SK-N-SH (cell line): ENCODE data around the gene NTSR2.

ENCODE experiments used
- CHD2 ChIP-seq: fragments of 150-350 bp; IDR thresholded peaks from 2 replicates; pipeline ENCODE4 v1.6.1; 2018; ENCODE audit warnings: low read length; ENCODE audit not compliant: partially characterized antibody
- EP300 ChIP-seq, 2 experiments: IDR thresholded peaks; 2 replicates each; pipeline versions ENCODE4 v1.4.0 to v1.6.1; 2012; ENCODE audit warnings: borderline replicate concordance in 1 of 2, low read depth in 1 of 2, low read length in 1 of 2
- EZH2phosphoT487 ChIP-seq: fragments of 200-600 bp; sonication (generic); IDR thresholded peaks from 2 replicates; pipeline ENCODE4 v1.6.1; 2017; ENCODE audit warnings: low read depth, mixed run types, mild to moderate bottlenecking, antibody characterized with exemption, moderate library complexity, borderline replicate concordance
- GABPA ChIP-seq: IDR thresholded peaks from 2 replicates; pipeline ENCODE4 v1.4.0; 2012; ENCODE audit warnings: low read depth, mild to moderate bottlenecking
- GATA2 ChIP-seq: sonication (generic); formaldehyde crosslinking; IDR thresholded peaks from 2 replicates; pipeline ENCODE4 v1.5.0; 2020; ENCODE audit warnings: mild to moderate bottlenecking, missing genetic modification reagents
- RAD21 ChIP-seq: IDR thresholded peaks from 2 replicates; pipeline ENCODE4 v1.6.1; 2012; ENCODE audit warnings: mild to moderate bottlenecking, low read length
- RCOR1 ChIP-seq: fragments of 150-350 bp; IDR thresholded peaks from 2 replicates; pipeline ENCODE4 v1.6.1; 2017; ENCODE audit warnings: antibody characterized with exemption, low read length
- RFX5 ChIP-seq: IDR thresholded peaks from 2 replicates; pipeline ENCODE4 v1.6.1; 2012; ENCODE audit warnings: mild to moderate bottlenecking, improper control_type of control experiment, low read length
- SMC3 ChIP-seq: IDR thresholded peaks from 2 replicates; pipeline ENCODE4 v1.6.1; 2012; ENCODE audit warnings: low read depth, low read length, improper control_type of control experiment
- TAF1 ChIP-seq: IDR thresholded peaks from 2 replicates; pipeline ENCODE4 v1.6.1; 2012; ENCODE audit warnings: low read depth, mild to moderate bottlenecking, low read length, moderate library complexity, borderline replicate concordance
- YY1 ChIP-seq: IDR thresholded peaks from 2 replicates; pipeline ENCODE4 v1.4.0; 2012; ENCODE audit warnings: low read depth, mild to moderate bottlenecking
- TF ChIP-seq, protein P1 (sequence below): fragments of 200-600 bp; sonication (generic); IDR thresholded peaks from 2 replicates; pipeline ENCODE4 v1.6.1; 2017; ENCODE audit warnings: antibody characterized with exemption, mild to moderate bottlenecking, moderate library complexity
- TF ChIP-seq, protein P2 (sequence below): fragments of 150-350 bp; IDR thresholded peaks from 2 replicates; pipeline ENCODE4 v1.6.1; 2016; ENCODE audit warnings: mild to moderate bottlenecking, low read depth, low read length
- TF ChIP-seq, protein P3 (sequence below): IDR thresholded peaks from 2 replicates; pipeline ENCODE4 v1.4.0; 2012; ENCODE audit warnings: low read depth

DNA sequence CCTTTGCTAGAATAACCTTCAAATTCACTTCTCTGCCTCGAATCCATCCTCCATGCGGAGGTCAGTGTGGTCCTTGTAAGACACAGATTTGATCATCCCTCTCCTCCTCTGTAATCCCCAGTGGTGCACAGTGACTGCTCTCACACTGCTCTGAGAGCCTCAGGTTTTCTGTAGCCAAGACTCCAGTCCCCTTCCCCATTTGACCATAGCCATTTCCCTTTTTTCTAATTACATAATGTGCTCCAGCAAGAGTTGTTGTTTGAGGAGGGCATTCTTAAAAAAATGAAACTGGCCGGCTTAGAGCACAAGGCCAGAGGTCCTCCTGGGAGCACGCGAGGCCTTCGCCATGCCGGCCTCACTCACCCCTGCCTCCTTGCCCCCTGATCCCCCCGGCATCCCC is 41.8 kb upstream of the NTSR2 start:
- TF ChIP-seq EP300 (IDR thresholded peaks at IDR 0.05; ENCODE audit: borderline replicate concordance in 1 of 2, low read depth in 1 of 2, low read length in 1 of 2) (no peak), RFX5 (no peak), GATA2 (CRISPR knock-in tag) (no peak), GABPA (no peak), YY1 (no peak), CHD2 (no peak), TAF1 (no peak), EZH2phosphoT487 (no peak), SMC3 (no peak), RCOR1 (no peak), RAD21 (no peak)
- TF ChIP-seq, protein P1, sequence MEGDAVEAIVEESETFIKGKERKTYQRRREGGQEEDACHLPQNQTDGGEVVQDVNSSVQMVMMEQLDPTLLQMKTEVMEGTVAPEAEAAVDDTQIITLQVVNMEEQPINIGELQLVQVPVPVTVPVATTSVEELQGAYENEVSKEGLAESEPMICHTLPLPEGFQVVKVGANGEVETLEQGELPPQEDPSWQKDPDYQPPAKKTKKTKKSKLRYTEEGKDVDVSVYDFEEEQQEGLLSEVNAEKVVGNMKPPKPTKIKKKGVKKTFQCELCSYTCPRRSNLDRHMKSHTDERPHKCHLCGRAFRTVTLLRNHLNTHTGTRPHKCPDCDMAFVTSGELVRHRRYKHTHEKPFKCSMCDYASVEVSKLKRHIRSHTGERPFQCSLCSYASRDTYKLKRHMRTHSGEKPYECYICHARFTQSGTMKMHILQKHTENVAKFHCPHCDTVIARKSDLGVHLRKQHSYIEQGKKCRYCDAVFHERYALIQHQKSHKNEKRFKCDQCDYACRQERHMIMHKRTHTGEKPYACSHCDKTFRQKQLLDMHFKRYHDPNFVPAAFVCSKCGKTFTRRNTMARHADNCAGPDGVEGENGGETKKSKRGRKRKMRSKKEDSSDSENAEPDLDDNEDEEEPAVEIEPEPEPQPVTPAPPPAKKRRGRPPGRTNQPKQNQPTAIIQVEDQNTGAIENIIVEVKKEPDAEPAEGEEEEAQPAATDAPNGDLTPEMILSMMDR = no peak
- TF ChIP-seq, protein P2, sequence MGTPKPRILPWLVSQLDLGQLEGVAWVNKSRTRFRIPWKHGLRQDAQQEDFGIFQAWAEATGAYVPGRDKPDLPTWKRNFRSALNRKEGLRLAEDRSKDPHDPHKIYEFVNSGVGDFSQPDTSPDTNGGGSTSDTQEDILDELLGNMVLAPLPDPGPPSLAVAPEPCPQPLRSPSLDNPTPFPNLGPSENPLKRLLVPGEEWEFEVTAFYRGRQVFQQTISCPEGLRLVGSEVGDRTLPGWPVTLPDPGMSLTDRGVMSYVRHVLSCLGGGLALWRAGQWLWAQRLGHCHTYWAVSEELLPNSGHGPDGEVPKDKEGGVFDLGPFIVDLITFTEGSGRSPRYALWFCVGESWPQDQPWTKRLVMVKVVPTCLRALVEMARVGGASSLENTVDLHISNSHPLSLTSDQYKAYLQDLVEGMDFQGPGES = no peak
- TF ChIP-seq, protein P3, sequence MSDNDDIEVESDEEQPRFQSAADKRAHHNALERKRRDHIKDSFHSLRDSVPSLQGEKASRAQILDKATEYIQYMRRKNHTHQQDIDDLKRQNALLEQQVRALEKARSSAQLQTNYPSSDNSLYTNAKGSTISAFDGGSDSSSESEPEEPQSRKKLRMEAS = no peak
